DOHH2 (cell line): ENCODE results near the gene CCN5.

ENCODE experiments used
- H3F3A ChIP-seq: fragments of 200-600 bp; sonication (generic), shearing (Covaris generic); 2 replicates; pipeline ENCODE4 v1.6.0; 2016; ENCODE audit warnings: antibody characterized with exemption, mild to moderate bottlenecking; ENCODE audit not compliant: control insufficient read depth, insufficient read depth
- H3K27ac ChIP-seq: fragments of 200-600 bp; sonication (generic); 2 replicates; pipeline ENCODE4 v1.5.1; 2014; ENCODE audit warnings: low read depth, mild to moderate bottlenecking, low read length, moderate library complexity
- H3K27me3 ChIP-seq: fragments of 200-600 bp; sonication (generic); 2 replicates; pipeline ENCODE4 v1.6.1; 2014; ENCODE audit warnings: mild to moderate bottlenecking, low read length, mixed read lengths; ENCODE audit not compliant: control insufficient read depth
- H3K36me3 ChIP-seq: fragments of 200-600 bp; sonication (generic); 2 replicates; pipeline ENCODE4 v1.6.1; 2014; ENCODE audit warnings: mild to moderate bottlenecking, low read length, moderate library complexity, mixed read lengths; ENCODE audit not compliant: control insufficient read depth
- H3K4me1 ChIP-seq: fragments of 200-600 bp; sonication (generic); 2 replicates; pipeline ENCODE4 v1.6.1; 2014; ENCODE audit warnings: mild to moderate bottlenecking, low read length, mixed read lengths; ENCODE audit not compliant: control insufficient read depth
- H3K4me2 ChIP-seq: fragments of 200-600 bp; sonication (generic); 2 replicates; pipeline ENCODE4 v1.6.0; 2014; ENCODE audit warnings: mild to moderate bottlenecking, low read length, moderate library complexity
- H3K4me3 ChIP-seq: fragments of 200-600 bp; sonication (generic); 2 replicates; pipeline ENCODE4 v1.5.1; 2014; ENCODE audit warnings: mild to moderate bottlenecking, low read length, mixed read lengths
- H3K79me2 ChIP-seq: fragments of 200-600 bp; sonication (generic); 2 replicates; pipeline ENCODE4 v1.6.1; 2014; ENCODE audit warnings: mild to moderate bottlenecking, low read length, mixed read lengths; ENCODE audit not compliant: control insufficient read depth
- H3K9me2 ChIP-seq: fragments of 200-600 bp; sonication (generic); replicated peaks from 2 replicates; pipeline ENCODE4 v1.6.1; 2014; ENCODE audit warnings: mild to moderate bottlenecking, low read length, mixed read lengths; ENCODE audit not compliant: control insufficient read depth
- H3K9me3 ChIP-seq: fragments of 200-600 bp; sonication (generic); 2 replicates; pipeline ENCODE4 v1.6.1; 2014; ENCODE audit warnings: antibody characterized with exemption, low read length, mixed read lengths; ENCODE audit not compliant: control insufficient read depth, insufficient read depth
- H4K20me1 ChIP-seq: fragments of 200-600 bp; sonication (generic); 2 replicates; pipeline ENCODE4 v1.6.0; 2014; ENCODE audit warnings: low read depth, mild to moderate bottlenecking, antibody characterized with exemption, low read length, moderate library complexity; ENCODE audit not compliant: control insufficient read depth, insufficient read depth
- CTCF ChIP-seq: fragments of 200-600 bp; sonication (generic); IDR thresholded peaks from one replicate; pipeline ENCODE4 v1.5.1; 2014; ENCODE audit warnings: antibody characterized with exemption, mild to moderate bottlenecking, low read depth, low read length; ENCODE audit not compliant: poor library complexity, severe bottlenecking
- EZH2phosphoT487 ChIP-seq: fragments of 200-600 bp; sonication (generic); IDR thresholded peaks from 2 replicates; pipeline ENCODE4 v1.6.1; 2017; ENCODE audit warnings: borderline replicate concordance, mild to moderate bottlenecking, antibody characterized with exemption, low read length, moderate library complexity, mixed read lengths

The CCN5 gene

GRCh38 chr20:44754554-44754953 lies 39.4 kb downstream of the CCN5 start:
- H3F3A ChIP-seq = no peaks in the 10 kb centered on the region
- H3K36me3 ChIP-seq = no peaks in the 10 kb centered on the region
- H3K4me1 ChIP-seq = no peaks in the 10 kb centered on the region
- no peaks in the 10 kb centered on the region for H4K20me1 ChIP-seq
- no peaks in the 10 kb centered on the region for H3K79me2 ChIP-seq
- no peaks in the 10 kb centered on the region for H3K9me2 ChIP-seq
- TF ChIP-seq CTCF (no peak), EZH2phosphoT487 (no peak)
- H3K4me3 ChIP-seq = no peak overlapping the region
- no peaks in the 10 kb centered on the region for H3K9me3 ChIP-seq
- no peak overlapping the region for H3K27ac ChIP-seq
- H3K27me3 ChIP-seq = peaks cover 2% of the 10 kb centered on the region; the same call in 1 of the 2 replicates
- no peak overlapping the region for H3K4me2 ChIP-seq

- no peaks in the 10 kb centered on the region for H3K9me2 ChIP-seq
- no peaks in the 10 kb centered on the region for H3F3A ChIP-seq
- no peak overlapping the region for H3K4me2 ChIP-seq
- H3K9me3 ChIP-seq = no peaks in the 10 kb centered on the region
- H3K4me3 ChIP-seq = no peak overlapping the region
- H3K36me3 ChIP-seq = no peaks in the 10 kb centered on the region
- no peaks in the 10 kb centered on the region for H3K4me1 ChIP-seq
- peaks cover 10% of the 10 kb centered on the region for H3K27me3 ChIP-seq
- TF ChIP-seq CTCF (no peak), EZH2phosphoT487 (no peak)
- H4K20me1 ChIP-seq = no peaks in the 10 kb centered on the region
- H3K79me2 ChIP-seq = no peaks in the 10 kb centered on the region
- H3K27ac ChIP-seq = no peak overlapping the region
These were observed 41.0 kb downstream of the CCN5 start for GRCh38 chr20:44756011-44756688.

GRCh38 chr20:44756956-44757355 lies 41.8 kb downstream of the CCN5 start:
- no peaks in the 10 kb centered on the region for H3F3A ChIP-seq
- TF ChIP-seq CTCF (no peak), EZH2phosphoT487 (no peak)
- H3K9me3 ChIP-seq = no peaks in the 10 kb centered on the region
- H3K27ac ChIP-seq = no peak overlapping the region
- H3K4me1 ChIP-seq = no peaks in the 10 kb centered on the region
- no peak overlapping the region for H3K4me2 ChIP-seq
- H3K79me2 ChIP-seq = no peaks in the 10 kb centered on the region
- no peaks in the 10 kb centered on the region for H3K9me2 ChIP-seq
- no peaks in the 10 kb centered on the region for H3K36me3 ChIP-seq
- peaks cover 10% of the 10 kb centered on the region for H3K27me3 ChIP-seq
- no peak overlapping the region for H3K4me3 ChIP-seq
- no peaks in the 10 kb centered on the region for H4K20me1 ChIP-seq
